Fibroblast of the aortic adventitia (primary cell): Measurements from ENCODE around the gene EIF2B5. TPM values are rescaled to one million over a fixed set of nuclear protein-coding genes. Genes with fewer than 3 reads are reported as not detected.
"Not testable (repeated sequence)": the region's sequence is repeated elsewhere in the genome, so short reads cannot be mapped to it uniquely, and the experiment has no call there.

Experiments used
- DNase-seq: peaks from one replicate; pipeline ENCODE4 v3.0.0-alpha.2; 2010; ENCODE audit warnings: low read depth
- H3K4me3 ChIP-seq: 2 replicates; pipeline ENCODE4 v1.5.1; 2011; ENCODE audit warnings: low read depth, mild to moderate bottlenecking, control low read depth, low read length, moderate library complexity
- CTCF ChIP-seq: IDR thresholded peaks from 2 replicates; pipeline ENCODE4 v1.5.1; 2011; ENCODE audit warnings: mild to moderate bottlenecking, low read length, control low read depth, inconsistent platforms; ENCODE audit not compliant: insufficient read depth
- total RNA-seq: library from RNA; depleted of rRNA; stranded (reverse); fragments of >200 nt; gene quantifications from 2 replicates; pipeline ENCODE4 v1.2.3, GENCODE V29; 2012; ENCODE audit warnings: low replicate concordance

EIF2B5 gene
- total RNA-seq, 1 donor, result 28.1 TPM

GRCh38 chr3:184144505-184144904 lies 9.3 kb downstream of the EIF2B5 start:
- no peak for DNase-seq
- no peak for TF ChIP-seq CTCF
- no peak overlapping the region for H3K4me3 ChIP-seq

GRCh38 chr3:184145111-184145524 lies 10.0 kb downstream of the EIF2B5 start:
- no peak overlapping the region for H3K4me3 ChIP-seq
- TF ChIP-seq CTCF, result peak; percentile 55
- DNase-seq, result peak; percentile 76

- no peak for DNase-seq
- TF ChIP-seq CTCF, result no peak
- no peak overlapping the region for H3K4me3 ChIP-seq
Observed at GRCh38 chr3:184145751-184146270, 10.7 kb downstream of the EIF2B5 start.

GRCh38 chr3:184148076-184148475 lies 12.9 kb downstream of the EIF2B5 start:
- H3K4me3 ChIP-seq, result no peak overlapping the region
- TF ChIP-seq CTCF, result no peak
- no peak for DNase-seq

GRCh38 chr3:184149123-184149522 lies 14.0 kb downstream of the EIF2B5 start:
- no peak for DNase-seq
- no peak for TF ChIP-seq CTCF
- no peak overlapping the region for H3K4me3 ChIP-seq

GRCh38 chr3:184149770-184150169 lies 14.6 kb downstream of the EIF2B5 start:
- peak; percentile 55 for DNase-seq
- TF ChIP-seq CTCF, result peak; percentile 48
- not testable (repeated sequence) for H3K4me3 ChIP-seq

GRCh38 chr3:184154885-184155643 lies 19.9 kb downstream of the EIF2B5 start, which contains the start of gene DVL3:
TSS of gene DVL3 (plus strand) at chr3:184155377. CDS start at chr3:184155636, 259 bp downstream.
- no peak for TF ChIP-seq CTCF
- H3K4me3 ChIP-seq, result peak within 1 kb of the TSS; percentile 97
- peak; percentile 56 for DNase-seq
